HepG2 (cell line): ENCODE data around the gene UST. TPM values are rescaled to one million over a fixed set of nuclear protein-coding genes. Genes with fewer than 3 reads are reported as not detected.

Experiments used
- CAMTA2 ChIP-seq: sonication (generic); formaldehyde crosslinking; IDR thresholded peaks from 2 replicates; pipeline ENCODE4 v1.4.0; 2020; ENCODE audit warnings: mild to moderate bottlenecking, missing genetic modification reagents, borderline replicate concordance
- ETV5 ChIP-seq: IDR thresholded peaks from 2 replicates; pipeline ENCODE4 v1.6.1; 2018; ENCODE audit warnings: missing biosample characterization, missing genetic modification reagents, inconsistent platforms, borderline replicate concordance
- GPBP1L1 ChIP-seq: sonication (generic); formaldehyde crosslinking; IDR thresholded peaks from 2 replicates; pipeline ENCODE4 v1.5.0; 2020; ENCODE audit warnings: mild to moderate bottlenecking, missing genetic modification reagents
- MAFK ChIP-seq, 2 experiments: IDR thresholded peaks in 1 of 2; conservative IDR thresholded peaks in 1 of 2; 2 replicates each; pipeline ENCODE4 v1.6.1; 2011; ENCODE audit warnings: improper control_type of control experiment in 2 of 2, low read length in 2 of 2
- SAP130 ChIP-seq: IDR thresholded peaks from 2 replicates; pipeline ENCODE4 v1.6.1; 2016; ENCODE audit warnings: low read depth
- TEAD2 ChIP-seq: sonication (generic); formaldehyde crosslinking; IDR thresholded peaks from 2 replicates; pipeline ENCODE4 v1.9.0; 2021; ENCODE audit warnings: missing genetic modification reagents
- TFAP4 ChIP-seq: sonication (generic); IDR thresholded peaks from 2 replicates; pipeline ENCODE4 v1.6.1; 2016; ENCODE audit warnings: low read depth, borderline replicate concordance
- ZNF256 ChIP-seq: sonication (generic); formaldehyde crosslinking; conservative IDR thresholded peaks from 2 replicates; pipeline ENCODE4 v1.4.0; 2020; ENCODE audit warnings: missing genetic modification reagents
- ZNF280D ChIP-seq: sonication (generic); formaldehyde crosslinking; IDR thresholded peaks from 2 replicates; pipeline ENCODE4 v1.5.1; 2020; ENCODE audit warnings: mild to moderate bottlenecking, missing genetic modification reagents
- ZNF609 ChIP-seq: sonication (generic); formaldehyde crosslinking; IDR thresholded peaks from 2 replicates; pipeline ENCODE4 v1.4.0; 2020; ENCODE audit warnings: mild to moderate bottlenecking, missing genetic modification reagents, borderline replicate concordance
- ZNF615 ChIP-seq: sonication (generic); formaldehyde crosslinking; IDR thresholded peaks from 2 replicates; pipeline ENCODE4 v1.5.0; 2020; ENCODE audit warnings: mild to moderate bottlenecking, missing genetic modification reagents, borderline replicate concordance
- polyA plus RNA-seq, 8 experiments: library from polyadenylated mRNA; depleted of rRNA in 3 of 8; stranded (reverse) in 7 of 8; unstranded in 1 of 8; fragments of >200 nt; fragmentation: Illumina TruSeq in 4 of 8; extraction: Trizol in 4 of 8; gene quantifications; 2 replicates each; pipeline versions ENCODE4 v1.2.1 to v1.2.3, GENCODE V29; 2011 to 2016; ENCODE audit warnings: low read depth in 4 of 8, missing spikeins in 1 of 8, mixed read lengths in 1 of 8; ENCODE audit not compliant: insufficient read depth in 1 of 8
- total RNA-seq, 5 experiments: library from RNA; depleted of rRNA; stranded (reverse); fragments of >200 nt; fragmentation: Illumina TruSeq; extraction: Trizol; gene quantifications; 2 replicates each; pipeline ENCODE4 v1.2.3, GENCODE V29; 2016; ENCODE audit warnings: low read depth in 1 of 5

UST gene
- total and polyA plus RNA-seq, 2 of the 13 experiments (the other 11 are each of a cell fraction or from before 2014, with no cell fraction given): 0.27 TPM; not detected in 1

- TF ChIP-seq ZNF280D (CRISPR knock-in tag) (no peak), ZNF609 (CRISPR knock-in tag) (no peak), SAP130 (CRISPR knock-in tag) (no peak), TFAP4 (no peak), TEAD2 (CRISPR knock-in tag) (no peak), ETV5 (CRISPR knock-in tag) (no peak), MAFK (conservative IDR thresholded peaks at IDR 0.05 in 1 of 2, IDR thresholded peaks at IDR 0.05 in 1 of 2; ENCODE audit: low read length in 2 of 2) (no peak), CAMTA2 (no peak), GPBP1L1 (no peak), ZNF256 (CRISPR knock-in tag) (no peak), ZNF615 (CRISPR knock-in tag) (no peak)
Measured at GRCh38 chr6:148887181-148887580, 140.4 kb downstream of the UST start (continued).
